Heart right ventricle (tissue), 16 donors: Measurements from ENCODE around the gene WNT4. TPM values are rescaled to one million over a fixed set of nuclear protein-coding genes. Genes with fewer than 3 reads are reported as not detected.

ENCODE experiments used
- ATAC-seq, 8 donors: fragments of 200-7000 bp; cut with Tn5 transposase; one replicate each; pipeline ENCODE4 v1.9.1; 2020; ENCODE audit warnings: mild to moderate bottlenecking in 8 of 8, moderate library complexity in 8 of 8, moderate number of reproducible peaks in 1 of 8
- DNase-seq, 2 donors: peaks; one replicate each; pipeline ENCODE4 v3.0.0-alpha.2; 2020
- H3K27ac ChIP-seq, 10 donors: fragments of 200-600 bp; sonication (generic) in 2 of 10; one replicate each; pipeline versions ENCODE4 v1.5.0 to v1.8.0; 2020 to 2022; ENCODE audit warnings: mild to moderate bottlenecking in 3 of 10
- H3K27me3 ChIP-seq, 7 donors: fragments of 200-600 bp; one replicate each; pipeline ENCODE4 v1.8.0; 2021 to 2022; ENCODE audit warnings: mild to moderate bottlenecking in 2 of 7
- H3K36me3 ChIP-seq, 9 donors: fragments of 200-600 bp; sonication (generic) in 1 of 9; one replicate each; pipeline versions ENCODE4 v1.5.0 to v1.8.0; 2020 to 2022; ENCODE audit warnings: mild to moderate bottlenecking in 2 of 9
- H3K4me1 ChIP-seq, 9 donors: fragments of 200-600 bp; sonication (generic) in 1 of 9; one replicate each; pipeline versions ENCODE4 v1.5.0 to v1.8.0; 2020 to 2022; ENCODE audit warnings: mild to moderate bottlenecking in 4 of 9
- H3K4me3 ChIP-seq, 10 donors: fragments of 200-600 bp; sonication (generic) in 2 of 10; one replicate each; pipeline versions ENCODE4 v1.5.0 to v1.8.0; 2020 to 2022; ENCODE audit warnings: mild to moderate bottlenecking in 7 of 10, moderate library complexity in 2 of 10
- H3K9me3 ChIP-seq, 11 donors: fragments of 200-600 bp in 10 of 11; sonication (generic) in 2 of 11; one replicate each; pipeline versions ENCODE4 v1.5.0 to v1.8.0; 2013 to 2022; ENCODE audit warnings: mild to moderate bottlenecking in 2 of 11, control low read depth in 1 of 11, moderate library complexity in 1 of 11
- CTCF ChIP-seq, 9 donors: fragments of 200-600 bp; sonication (generic) in 2 of 9; IDR thresholded peaks; one replicate each; pipeline versions ENCODE4 v1.5.0 to v1.8.0; 2021 to 2022; ENCODE audit warnings: antibody characterized with exemption in 9 of 9, mild to moderate bottlenecking in 5 of 9, moderate library complexity in 1 of 9
- WGBS, 2 donors: extraction: QIAGEN DNeasy Blood & Tissue Kit; methylation state at CpG; one replicate each; pipeline ENCODE4 v1.1.7; 2013; ENCODE audit warnings: inconsistent platforms in 1 of 2; 5-methylcytosine and 5-hydroxymethylcytosine counted together
- intact Hi-C, 10 donors: fragments of 100-400 bp; cut with DNase I; formaldehyde crosslinking; loops; one replicate each; pipeline versions ENCODE4 v1.11.1 to v1.14.2; 2022
- polyA plus RNA-seq, 2 donors: library from polyadenylated mRNA; stranded (reverse); fragments of 200-250 nt; gene quantifications; one replicate each; pipeline ENCODE4 v1.2.3, GENCODE V29; 2013
- total RNA-seq, 10 donors: library from RNA; stranded (reverse); fragmentation: NEBNext Ultra II Directional in 3 of 10; extraction: Animal tissue kit (Norgen Biotek cat#: 25700) in 3 of 10; gene quantifications; one replicate each; pipeline versions ENCODE4 v1.2.1 to v1.2.4, GENCODE V29; 2021 to 2023
- donor health status: Arrhythmogenic right ventricular cardiomyopathy.
- donor health status: ischemic (EF 13 %, LVEDD 7.1; RV severe dilation, severe dysfunction).
- donor health status: healthy with polysubstance abuse.
- donor health status: DM: no; HTN: yes; CAD: no.
- donor health status: DM: no; HTN: no; CAD: no.
- donor health status: ischemic (EF 25% LVEDD 6.9; RV normal size, moderate dysfunction).
- donor health status: ischemic (EF 25% LVEDD 5.7; RV mildly dilated, moderate dysfunction).
- donor health status: healthy.
- donor health status: DM: yes; HTN: yes; CAD: no.
- donor health status: Ischemic cardiomyopathy.
- donor health status: ischemic (EF 35%, LVEDD 5.7; RV mildly dilated, moderate dysfunction).
- donor health status: nonischemic (EF 11% LVEDD 7.7; RV severe dilation, severe dysfunction).
- donor health status: DM: yes; HTN: yes; CAD: no.
- donor health status: PGD.
- donor health status: ischemic (EF 29% LVEDD 5.4; RV normal size, mild dysfunction).
- donor health status: nonischemic (EF 23%, LVEDD 6.1; RV moderate dilation, normal function).

The WNT4 gene
- total and polyA plus RNA-seq, 12 donors, result 0.06 to 0.16 TPM; not detected in 10

DNA sequence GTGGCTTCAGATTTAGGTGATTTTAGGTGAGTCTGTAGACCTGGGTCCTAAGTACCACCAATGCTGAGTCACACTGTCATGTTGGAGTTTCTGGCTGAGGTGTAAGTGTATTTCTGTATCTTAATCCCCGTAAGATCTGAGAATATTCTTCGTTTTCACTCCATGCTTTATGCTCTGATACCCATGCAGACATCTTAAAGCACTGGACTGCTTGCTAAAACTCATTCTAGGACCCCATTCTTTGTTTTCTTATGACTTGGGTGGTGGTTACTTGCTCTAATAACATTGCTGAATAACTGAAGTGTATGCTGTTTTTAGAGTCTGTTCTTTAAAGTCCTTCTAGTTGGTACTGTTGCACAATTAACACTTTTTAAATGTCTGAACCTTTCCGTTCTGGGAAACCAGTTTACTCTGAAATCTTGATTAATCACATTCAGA, 53.7 kb downstream of the WNT4 start:
- H3K27me3 ChIP-seq, result no peaks in the 10 kb centered on the region
- peak overlapping the region in 2 of 10 donors; percentile 2 to 9 for H3K4me3 ChIP-seq
- H3K4me1 ChIP-seq, result peaks cover 10 to 80% (median 59%) of the 10 kb centered on the region in 9 donors
- 39 to 52% methylated on average over 3 of the region's 3 CpGs for WGBS, 2 donors
- peak overlapping the region in 3 of 10 donors; percentile 7 to 46 (median 24) for H3K27ac ChIP-seq
- DNase-seq (no peak), ATAC-seq (peak in 3 of 8 donors; percentile 22 to 25 (median 22))
- H3K9me3 ChIP-seq, result no peaks in the 10 kb centered on the region
- intact Hi-C loops, result no loop called here
- peaks cover 0 to 96% (median 29%) of the 10 kb centered on the region in 9 donors for H3K36me3 ChIP-seq
- no peak for TF ChIP-seq CTCF (IDR thresholded peaks at IDR 0.05)

DNA sequence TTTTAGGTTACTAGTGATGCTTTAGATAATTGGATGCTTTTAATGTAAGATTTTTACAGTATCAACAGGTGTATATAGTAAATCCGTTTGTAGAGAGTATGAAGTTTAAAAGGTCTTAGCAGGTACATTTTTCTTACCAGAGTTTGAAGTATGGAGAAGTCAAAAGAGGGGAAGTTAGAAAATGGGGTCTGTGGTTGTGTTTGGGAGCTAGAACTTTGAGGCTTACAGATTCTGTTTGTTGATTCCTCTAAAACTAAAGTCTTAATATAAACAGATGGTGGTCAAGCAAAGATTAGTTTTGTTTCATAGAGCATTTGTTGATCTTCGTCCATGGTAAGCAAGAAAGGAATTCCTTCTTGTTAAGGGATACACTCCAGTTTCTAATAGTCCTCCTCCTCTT, 54.6 kb downstream of the WNT4 start:
- Histone ChIP-seq H3K36me3 (peaks cover 0 to 97% (median 29%) of the 10 kb centered on the region in 9 donors), H3K9me3 (no peaks in the 10 kb centered on the region), H3K4me1 (peaks cover 10 to 85% (median 67%) of the 10 kb centered on the region in 9 donors), H3K27ac (peak overlapping the region in 1 of 10 donors; percentile 27), H3K27me3 (no peaks in the 10 kb centered on the region), H3K4me3 (no peak overlapping the region)
- no peak for TF ChIP-seq CTCF (IDR thresholded peaks at IDR 0.05)
- intact Hi-C loops, result no loop called here
- WGBS, 2 donors, result 51 to 62% methylated on average over 2 of the region's 2 CpGs
- DNase-seq (no peak), ATAC-seq (no peak)

GRCh38 chr1:22080191-22080590, 62.7 kb downstream of the WNT4 start:
- Histone ChIP-seq H3K27ac (no peak overlapping the region), H3K36me3 (peaks cover 0 to 77% (median 20%) of the 10 kb centered on the region in 9 donors), H3K4me1 (peaks cover 3 to 96% (median 72%) of the 10 kb centered on the region in 9 donors), H3K9me3 (no peaks in the 10 kb centered on the region), H3K4me3 (no peak overlapping the region), H3K27me3 (no peaks in the 10 kb centered on the region)
- no peak for TF ChIP-seq CTCF (IDR thresholded peaks at IDR 0.05)
- 83 to 94% methylated on average over 2 of the region's 2 CpGs for WGBS, 2 donors
- intact Hi-C loops, result no loop called here
- ATAC-seq, result no peak
- DNase-seq, result no peak

DNA sequence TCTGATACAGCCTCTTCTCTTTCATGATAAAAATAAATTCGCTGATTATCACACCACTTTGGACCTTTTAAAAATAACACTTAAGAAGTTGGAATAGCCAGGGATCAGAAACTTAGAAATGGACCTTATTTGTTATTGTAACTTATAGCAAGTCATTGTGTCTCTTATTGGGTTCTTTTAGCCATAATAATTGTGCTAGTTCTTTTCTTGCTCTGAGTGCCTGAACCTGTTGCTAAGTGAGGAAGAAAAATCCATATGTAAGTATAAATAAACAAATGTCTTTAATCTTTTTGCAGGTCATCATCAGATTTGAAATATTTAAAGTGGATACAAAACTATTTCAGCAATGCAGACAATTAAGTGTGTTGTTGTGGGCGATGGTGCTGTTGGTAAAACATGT, 64.8 kb downstream of the WNT4 start:
- Histone ChIP-seq H3K9me3 (no peaks in the 10 kb centered on the region), H3K27ac (no peak overlapping the region), H3K36me3 (peaks cover 0 to 71% (median 20%) of the 10 kb centered on the region in 9 donors), H3K4me1 (peaks cover 10 to 98% (median 78%) of the 10 kb centered on the region in 9 donors), H3K4me3 (no peak overlapping the region), H3K27me3 (no peaks in the 10 kb centered on the region)
- intact Hi-C loops, result no loop called here
- 49 to 64% methylated on average over 2 of the region's 2 CpGs for WGBS, 2 donors
- DNase-seq (no peak), ATAC-seq (no peak)
- no peak for TF ChIP-seq CTCF (IDR thresholded peaks at IDR 0.05)
